HEK293 (cell line): ENCODE results near the gene CEND1.

Source experiments
- CTCF ChIA-PET: fragments of 350-600 bp; formaldehyde crosslinking; extraction: SDS; loops from one replicate; lab custom pipeline; 2021; ENCODE audit warnings: antibody characterized with exemption; lab: Yijun Ruan, JAX
- POLR2A ChIA-PET: fragments of 300-600 bp; formaldehyde crosslinking; extraction: SDS; loops from one replicate; lab custom pipeline; 2020; ENCODE audit warnings: antibody characterized with exemption, inconsistent platforms; lab: Yijun Ruan, JAX
- H3K27ac ChIP-seq: fragments of 200-500 bp; sonication (Bioruptor generic); 2 replicates; pipeline ENCODE4 v1.5.1; 2014; ENCODE audit warnings: low read depth, low read length, control low read depth, inconsistent platforms; ENCODE audit errors: extremely low read depth
- H3K36me3 ChIP-seq, 2 experiments: fragments of 200-500 bp in 1 of 2; sonication (Bioruptor generic) in 1 of 2; 1 replicate in 1 of 2; 2 replicates in 1 of 2; pipeline ENCODE4 v1.5.1; 2014 to 2017; ENCODE audit warnings: inconsistent platforms in 2 of 2, low read length in 2 of 2; ENCODE audit not compliant: control insufficient read depth in 2 of 2, insufficient read depth in 1 of 2
- H3K4me1 ChIP-seq: fragments of 200-500 bp; sonication (Bioruptor generic); 2 replicates; pipeline ENCODE4 v1.5.1; 2014; ENCODE audit warnings: mild to moderate bottlenecking, low read length, inconsistent platforms; ENCODE audit not compliant: control insufficient read depth, insufficient read depth
- H3K4me3 ChIP-seq: 2 replicates; pipeline ENCODE4 v1.5.1; 2011; ENCODE audit warnings: low read depth, mild to moderate bottlenecking, control low read depth, low read length, moderate library complexity
- H3K9me3 ChIP-seq: fragments of 200-500 bp; sonication (Bioruptor generic); 2 replicates; pipeline ENCODE4 v1.5.1; 2014; ENCODE audit warnings: low read depth, low read length, inconsistent platforms; ENCODE audit not compliant: control insufficient read depth, insufficient read depth
- EGR2 ChIP-seq: fragments of 450-650 bp; formaldehyde crosslinking; IDR thresholded peaks from 2 replicates; pipeline ENCODE4 v1.5.1; 2016; ENCODE audit warnings: low read depth, missing biosample characterization, missing genetic modification characterization
- GLI4 ChIP-seq: fragments of 450-650 bp; formaldehyde crosslinking; IDR thresholded peaks from 2 replicates; pipeline ENCODE4 v1.5.1; 2016; ENCODE audit warnings: missing biosample characterization, missing genetic modification characterization
- GLIS2 ChIP-seq: fragments of 450-650 bp; formaldehyde crosslinking; IDR thresholded peaks from 2 replicates; pipeline ENCODE4 v1.5.1; 2016; ENCODE audit warnings: missing biosample characterization, missing genetic modification characterization
- KLF1 ChIP-seq: fragments of 450-650 bp; formaldehyde crosslinking; IDR thresholded peaks from 2 replicates; pipeline ENCODE4 v1.5.1; 2016; ENCODE audit warnings: missing biosample characterization, missing genetic modification characterization
- OSR2 ChIP-seq: fragments of 450-650 bp; formaldehyde crosslinking; IDR thresholded peaks from 2 replicates; pipeline ENCODE4 v1.5.1; 2016; ENCODE audit warnings: missing biosample characterization, missing genetic modification characterization
- SCRT1 ChIP-seq: fragments of 450-650 bp; formaldehyde crosslinking; IDR thresholded peaks from 2 replicates; pipeline ENCODE4 v1.5.1; 2016; ENCODE audit warnings: missing biosample characterization, missing genetic modification characterization, borderline replicate concordance
- SP2 ChIP-seq: fragments of 450-650 bp; formaldehyde crosslinking; IDR thresholded peaks from 2 replicates; pipeline ENCODE4 v1.5.1; 2016; ENCODE audit warnings: missing biosample characterization, missing genetic modification characterization
- SP3 ChIP-seq: fragments of 450-650 bp; formaldehyde crosslinking; IDR thresholded peaks from 2 replicates; pipeline ENCODE4 v1.5.1; 2016; ENCODE audit warnings: missing biosample characterization, missing genetic modification characterization
- TRIM28 ChIP-seq: IDR thresholded peaks from 2 replicates; pipeline ENCODE4 v1.6.1; 2011; ENCODE audit warnings: low read length, control low read depth, borderline replicate concordance
- ZBTB17 ChIP-seq: fragments of 450-650 bp; formaldehyde crosslinking; IDR thresholded peaks from 2 replicates; pipeline ENCODE4 v1.5.1; 2016; ENCODE audit warnings: missing biosample characterization, missing genetic modification characterization
- ZBTB20 ChIP-seq: fragments of 450-650 bp; formaldehyde crosslinking; IDR thresholded peaks from 2 replicates; pipeline ENCODE4 v1.5.1; 2016; ENCODE audit warnings: missing biosample characterization, missing genetic modification characterization
- ZBTB21 ChIP-seq: fragments of 450-650 bp; formaldehyde crosslinking; IDR thresholded peaks from 2 replicates; pipeline ENCODE4 v1.5.1; 2017; ENCODE audit warnings: missing biosample characterization, missing genetic modification characterization
- ZBTB7A ChIP-seq: fragments of 450-650 bp; formaldehyde crosslinking; IDR thresholded peaks from 2 replicates; pipeline ENCODE4 v1.5.1; 2016; ENCODE audit warnings: low read depth, missing biosample characterization, missing genetic modification characterization
- ZBTB8A ChIP-seq: fragments of 450-650 bp; formaldehyde crosslinking; IDR thresholded peaks from 2 replicates; pipeline ENCODE4 v1.5.1; 2016; ENCODE audit warnings: missing biosample characterization, missing genetic modification characterization
- ZEB2 ChIP-seq: fragments of 450-650 bp; formaldehyde crosslinking; IDR thresholded peaks from 2 replicates; pipeline ENCODE4 v1.5.1; 2016; ENCODE audit warnings: missing biosample characterization, missing genetic modification characterization
- ZIC2 ChIP-seq: fragments of 450-650 bp; formaldehyde crosslinking; IDR thresholded peaks from 2 replicates; pipeline ENCODE4 v1.5.1; 2016; ENCODE audit warnings: missing biosample characterization, missing genetic modification characterization
- ZNF133 ChIP-seq: fragments of 450-650 bp; formaldehyde crosslinking; IDR thresholded peaks from 2 replicates; pipeline ENCODE4 v1.5.1; 2016; ENCODE audit warnings: missing biosample characterization, missing genetic modification characterization
- ZNF24 ChIP-seq: fragments of 450-650 bp; formaldehyde crosslinking; IDR thresholded peaks from 2 replicates; pipeline ENCODE4 v1.5.1; 2016; ENCODE audit warnings: missing biosample characterization, missing genetic modification characterization
- ZNF280C ChIP-seq: fragments of 450-650 bp; formaldehyde crosslinking; IDR thresholded peaks from 2 replicates; pipeline ENCODE4 v1.5.1; 2016; ENCODE audit warnings: missing biosample characterization, missing genetic modification characterization
- ZNF335 ChIP-seq: fragments of 450-650 bp; formaldehyde crosslinking; conservative IDR thresholded peaks from 2 replicates; pipeline ENCODE4 v1.5.1; 2016; ENCODE audit warnings: missing biosample characterization, missing genetic modification characterization
- ZNF398 ChIP-seq: fragments of 450-650 bp; formaldehyde crosslinking; IDR thresholded peaks from 2 replicates; pipeline ENCODE4 v1.5.1; 2017; ENCODE audit warnings: missing biosample characterization, missing genetic modification characterization
- ZNF423 ChIP-seq: fragments of 450-650 bp; formaldehyde crosslinking; IDR thresholded peaks from 2 replicates; pipeline ENCODE4 v1.5.1; 2016; ENCODE audit warnings: missing biosample characterization, missing genetic modification characterization
- ZNF600 ChIP-seq: fragments of 450-650 bp; formaldehyde crosslinking; IDR thresholded peaks from 2 replicates; pipeline ENCODE4 v1.5.1; 2016; ENCODE audit warnings: missing biosample characterization, missing genetic modification characterization
- ZNF621 ChIP-seq: fragments of 450-650 bp; formaldehyde crosslinking; IDR thresholded peaks from 2 replicates; pipeline ENCODE4 v1.5.1; 2017; ENCODE audit warnings: missing biosample characterization, missing genetic modification characterization
- ZNF626 ChIP-seq: fragments of 450-650 bp; sonication (Bioruptor Pico); formaldehyde crosslinking; IDR thresholded peaks from 2 replicates; pipeline ENCODE4 v1.5.1; 2018; ENCODE audit warnings: missing biosample characterization, missing genetic modification characterization, inconsistent platforms
- ZNF768 ChIP-seq: fragments of 450-650 bp; formaldehyde crosslinking; IDR thresholded peaks from 2 replicates; pipeline ENCODE4 v1.5.1; 2018; ENCODE audit warnings: missing biosample characterization, mild to moderate bottlenecking, missing genetic modification characterization
- TF ChIP-seq, protein P1 (sequence below): fragments of 450-650 bp; formaldehyde crosslinking; IDR thresholded peaks from 2 replicates; pipeline ENCODE4 v1.5.1; 2016; ENCODE audit warnings: missing biosample characterization, missing genetic modification characterization

The CEND1 gene

GRCh38 chr11:819943-820649, 30.2 kb upstream of the CEND1 start:
- peak overlapping the region; percentile 94 for H3K4me3 ChIP-seq
- CTCF ChIA-PET, result interaction anchor here (0.5 to 2.1 kb wide), 4 partner anchors 15 to 25 kb away, joined by 3 to 5 read pairs (median 3); partner anchors contain the start of gene PIDD1
- H3K4me1 ChIP-seq, result 0 out of 2 replicates have a peak, but pooled peaks cover 3% of the 10 kb centered on the region
- POLR2A ChIA-PET, result interaction anchor here (0.6 to 11.4 kb wide), 14 partner anchors 11 to 613 kb away, joined by 3 to 202 read pairs (median 8); partner anchors contain the start of genes BET1L, CD151, CEND1 and CRACR2B
- H3K27ac ChIP-seq, result peak overlapping the region; percentile 81; the same call in 1 of the 2 replicates
- TF ChIP-seq ZNF335 (tag by site-specific recombination) (peak; percentile 97), ZNF423 (tag by site-specific recombination) (0 out of 2 replicates have a peak, but pooled peaks have one; percentile 21), ZNF398 (tag by site-specific recombination) (peak; percentile 64), ZNF133 (no peak), SP3 (peak; percentile 74), ZNF768 (tag by site-specific recombination) (no peak), ZNF24 (tag by site-specific recombination) (no peak), GLI4 (tag by site-specific recombination) (no peak), ZBTB8A (peak; percentile 88), ZBTB21 (tag by site-specific recombination) (no peak), SP2 (tag by site-specific recombination) (peak; percentile 93), SCRT1 (no peak), ZBTB17 (tag by site-specific recombination) (no peak), TRIM28 (no peak), KLF1 (tag by site-specific recombination) (0 out of 2 replicates have a peak, but pooled peaks have one; percentile 17), OSR2 (tag by site-specific recombination) (no peak), GLIS2 (tag by site-specific recombination) (peak; percentile 70), ZNF600 (tag by site-specific recombination) (peak; percentile 17; the same call in 1 of the 2 replicates), ZBTB20 (tag by site-specific recombination) (peak; percentile 58; the same call in 1 of the 2 replicates), ZNF280C (no peak), ZNF626 (tag by site-specific recombination) (no peak), ZIC2 (tag by site-specific recombination) (peak; percentile 60), ZEB2 (0 out of 2 replicates have a peak, but pooled peaks have one; percentile 23), EGR2 (tag by site-specific recombination) (0 out of 2 replicates have a peak, but pooled peaks have one; percentile 18), ZBTB7A (no peak), ZNF621 (tag by site-specific recombination) (no peak)
- TF ChIP-seq, protein P1, sequence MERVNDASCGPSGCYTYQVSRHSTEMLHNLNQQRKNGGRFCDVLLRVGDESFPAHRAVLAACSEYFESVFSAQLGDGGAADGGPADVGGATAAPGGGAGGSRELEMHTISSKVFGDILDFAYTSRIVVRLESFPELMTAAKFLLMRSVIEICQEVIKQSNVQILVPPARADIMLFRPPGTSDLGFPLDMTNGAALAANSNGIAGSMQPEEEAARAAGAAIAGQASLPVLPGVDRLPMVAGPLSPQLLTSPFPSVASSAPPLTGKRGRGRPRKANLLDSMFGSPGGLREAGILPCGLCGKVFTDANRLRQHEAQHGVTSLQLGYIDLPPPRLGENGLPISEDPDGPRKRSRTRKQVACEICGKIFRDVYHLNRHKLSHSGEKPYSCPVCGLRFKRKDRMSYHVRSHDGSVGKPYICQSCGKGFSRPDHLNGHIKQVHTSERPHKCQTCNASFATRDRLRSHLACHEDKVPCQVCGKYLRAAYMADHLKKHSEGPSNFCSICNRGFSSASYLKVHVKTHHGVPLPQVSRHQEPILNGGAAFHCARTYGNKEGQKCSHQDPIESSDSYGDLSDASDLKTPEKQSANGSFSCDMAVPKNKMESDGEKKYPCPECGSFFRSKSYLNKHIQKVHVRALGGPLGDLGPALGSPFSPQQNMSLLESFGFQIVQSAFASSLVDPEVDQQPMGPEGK (tag by site-specific recombination), result peak; percentile 59; the same call in 1 of the 2 replicates
- no peaks in the 10 kb centered on the region for H3K9me3 ChIP-seq
- H3K36me3 ChIP-seq, result peaks cover 2 to 43% of the 10 kb centered on the region in 2 experiments; a peak in 2 of 3 replicates
